CD4-positive, alpha-beta T cell treated with Interleukin-6 for 4 hours (primary cell): Measurements from ENCODE around the gene TSPAN12.
A peak's percentile ranks its signal among the peaks of the same experiment; 100 is the strongest.
"Not testable (repeated sequence)": the region's sequence is repeated elsewhere in the genome, so short reads cannot be mapped to it uniquely, and the experiment has no call there.

Experiments used
- DNase-seq: peaks from one replicate; pipeline ENCODE4 v3.0.0-alpha.2; 2020; ENCODE audit warnings: mixed read lengths

Gene TSPAN12

GRCh38 chr7:120802751-120803150, 55.2 kb downstream of the TSPAN12 start:
- no peak for DNase-seq

GRCh38 chr7:120799813-120800475, 58.0 kb downstream of the TSPAN12 start:
- no peak for DNase-seq

- DNase-seq, result no peak
These were observed 58.8 kb downstream of the TSPAN12 start for GRCh38 chr7:120799147-120799546.

- no peak for DNase-seq
These were observed 60.8 kb downstream of the TSPAN12 start for GRCh38 chr7:120797026-120797645.

GRCh38 chr7:120794106-120794729, 63.7 kb downstream of the TSPAN12 start:
- DNase-seq, result no peak

- DNase-seq, result no peak
These were observed 64.6 kb downstream of the TSPAN12 start for GRCh38 chr7:120793213-120793936.

GRCh38 chr7:120792861-120793130, 65.1 kb downstream of the TSPAN12 start:
- no peak for DNase-seq

GRCh38 chr7:120792091-120792860, 65.7 kb downstream of the TSPAN12 start:
- DNase-seq, result peak; percentile 65

- no peak for DNase-seq
These were observed 72.8 kb downstream of the TSPAN12 start for GRCh38 chr7:120785095-120785494.

GRCh38 chr7:120783721-120784120, 74.2 kb downstream of the TSPAN12 start:
- DNase-seq, result no peak

- no peak for DNase-seq
These were observed 74.7 kb downstream of the TSPAN12 start for GRCh38 chr7:120783273-120783672.

GRCh38 chr7:120781924-120782323, 76.0 kb downstream of the TSPAN12 start:
- DNase-seq, result not testable (repeated sequence)

GRCh38 chr7:120780938-120781337, 77.0 kb downstream of the TSPAN12 start:
- DNase-seq, result no peak

GRCh38 chr7:120780451-120780850, 77.5 kb downstream of the TSPAN12 start:
- DNase-seq, result not testable (repeated sequence)

GRCh38 chr7:120779078-120779477, 78.9 kb downstream of the TSPAN12 start:
- not testable (repeated sequence) for DNase-seq

- DNase-seq, result no peak
These were observed 82.2 kb downstream of the TSPAN12 start for GRCh38 chr7:120775755-120776154.

- DNase-seq, result no peak
These were observed 83.5 kb downstream of the TSPAN12 start for GRCh38 chr7:120774481-120774880.

GRCh38 chr7:120770206-120770605, 87.7 kb downstream of the TSPAN12 start:
- DNase-seq, result no peak

- DNase-seq, result no peak
These were observed 97.1 kb downstream of the TSPAN12 start for GRCh38 chr7:120760851-120761250.

- DNase-seq, result no peak
These were observed 97.9 kb downstream of the TSPAN12 start for GRCh38 chr7:120760050-120760449.

GRCh38 chr7:120743128-120743527, 114.8 kb downstream of the TSPAN12 start:
- DNase-seq, result no peak

GRCh38 chr7:120742372-120742771, 115.6 kb downstream of the TSPAN12 start:
- no peak for DNase-seq
